Amniotic epithelial cell (primary cell): Measurements from ENCODE around the gene PDE8B.

Experiments used
- DNase-seq: peaks from one replicate; pipeline ENCODE4 v3.0.0-alpha.2; 2010; ENCODE audit warnings: low read depth

PDE8B gene

DNA sequence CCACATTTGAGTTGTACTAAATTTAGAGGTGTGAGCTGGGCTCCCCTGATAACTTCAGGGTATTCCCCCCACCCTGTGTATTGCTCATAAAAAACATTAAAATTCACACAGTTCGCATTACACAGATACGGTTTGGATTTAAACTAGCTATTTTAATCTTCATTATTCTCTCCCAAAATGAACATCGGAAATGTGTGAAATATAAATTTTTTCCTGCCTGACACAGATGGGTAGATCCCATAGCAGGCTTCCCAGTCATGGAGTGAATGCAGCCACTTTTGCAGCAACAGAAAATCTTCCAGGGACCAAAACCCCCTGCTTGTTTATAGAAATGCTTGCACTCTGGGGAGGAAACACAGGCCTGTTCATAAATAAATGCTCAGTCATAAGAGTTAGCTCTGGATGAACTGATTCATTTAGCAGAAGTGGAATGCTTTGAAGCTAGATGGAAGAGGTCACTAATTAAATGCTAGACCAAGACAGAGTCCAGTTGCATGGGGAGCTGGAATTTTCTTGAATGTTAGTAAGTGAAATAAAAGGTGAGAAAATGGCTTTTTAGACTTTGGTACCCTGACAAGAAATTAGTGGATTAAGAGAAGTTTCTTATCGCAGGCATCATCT, 115.6 kb downstream of the PDE8B start:
- DNase-seq: no peak

DNA sequence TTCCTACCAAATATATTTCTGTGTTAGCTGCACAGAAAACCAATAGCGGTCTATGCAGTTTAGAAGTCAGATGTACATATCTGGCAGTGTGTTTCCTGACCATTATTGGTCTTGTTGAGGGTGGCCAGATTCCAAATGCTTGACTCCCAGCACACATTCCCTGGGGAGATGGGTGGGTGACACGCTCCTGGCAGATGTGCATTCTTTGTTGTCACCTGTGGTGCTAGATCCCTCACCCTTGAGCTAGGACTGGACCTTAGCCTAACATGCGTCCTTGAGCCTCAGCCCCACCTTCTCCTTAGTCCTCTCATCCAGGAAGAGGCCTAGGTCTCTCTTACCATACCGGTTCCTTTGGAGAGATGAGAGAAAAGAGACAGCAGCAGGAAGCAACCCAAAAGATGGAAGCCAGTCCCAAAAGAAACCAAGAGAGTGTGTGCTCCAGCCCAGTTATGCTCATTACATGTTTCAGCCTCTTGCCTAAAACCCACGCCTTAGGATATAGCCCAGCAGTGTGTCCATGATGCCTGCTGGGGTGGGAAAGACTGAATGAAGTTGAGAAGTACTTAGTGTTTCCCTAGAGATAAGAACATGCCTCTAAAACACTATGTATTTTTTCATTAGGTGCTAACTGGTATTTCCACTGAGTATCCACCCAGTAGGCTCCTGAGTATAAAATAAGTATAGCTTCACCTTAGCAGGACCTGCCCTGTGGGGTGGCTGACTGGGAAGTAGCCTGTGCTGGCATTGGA, 116.7 kb downstream of the PDE8B start:
- DNase-seq: no peak

DNA sequence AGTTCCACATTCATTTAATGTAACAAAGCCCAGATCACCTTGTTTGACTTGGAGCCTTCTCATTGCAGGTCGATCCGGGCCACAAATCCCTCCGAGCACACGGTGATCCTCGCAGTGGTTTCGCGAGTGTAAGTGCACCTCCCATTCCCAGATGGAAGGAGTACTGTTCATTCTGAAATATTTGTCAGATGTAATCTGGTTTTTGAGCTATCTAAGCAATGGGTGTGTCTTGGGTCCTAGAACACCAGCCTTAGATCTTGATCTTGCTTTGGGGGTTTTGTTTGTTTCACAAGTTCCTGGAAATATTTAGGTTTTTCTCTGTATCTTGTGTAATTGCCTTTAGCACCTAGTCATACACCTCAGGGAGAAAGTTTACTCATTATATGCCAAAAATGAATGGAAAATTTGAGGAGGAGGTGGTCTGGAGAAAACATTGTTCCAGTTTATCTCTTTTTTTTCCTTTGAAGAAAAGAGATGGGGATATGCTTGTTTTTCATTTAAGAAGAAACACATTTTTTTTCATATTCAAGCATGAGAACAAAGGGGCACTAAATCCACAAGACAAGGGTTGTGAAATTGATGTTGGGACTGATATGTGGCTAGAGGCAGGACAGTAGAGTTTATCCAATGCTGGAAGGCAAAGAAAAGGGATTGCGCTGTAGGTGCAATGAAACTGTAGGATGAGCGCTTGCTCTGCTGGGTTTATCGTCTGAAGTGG, 118.6 kb downstream of the PDE8B start:
- no peak for DNase-seq

DNA sequence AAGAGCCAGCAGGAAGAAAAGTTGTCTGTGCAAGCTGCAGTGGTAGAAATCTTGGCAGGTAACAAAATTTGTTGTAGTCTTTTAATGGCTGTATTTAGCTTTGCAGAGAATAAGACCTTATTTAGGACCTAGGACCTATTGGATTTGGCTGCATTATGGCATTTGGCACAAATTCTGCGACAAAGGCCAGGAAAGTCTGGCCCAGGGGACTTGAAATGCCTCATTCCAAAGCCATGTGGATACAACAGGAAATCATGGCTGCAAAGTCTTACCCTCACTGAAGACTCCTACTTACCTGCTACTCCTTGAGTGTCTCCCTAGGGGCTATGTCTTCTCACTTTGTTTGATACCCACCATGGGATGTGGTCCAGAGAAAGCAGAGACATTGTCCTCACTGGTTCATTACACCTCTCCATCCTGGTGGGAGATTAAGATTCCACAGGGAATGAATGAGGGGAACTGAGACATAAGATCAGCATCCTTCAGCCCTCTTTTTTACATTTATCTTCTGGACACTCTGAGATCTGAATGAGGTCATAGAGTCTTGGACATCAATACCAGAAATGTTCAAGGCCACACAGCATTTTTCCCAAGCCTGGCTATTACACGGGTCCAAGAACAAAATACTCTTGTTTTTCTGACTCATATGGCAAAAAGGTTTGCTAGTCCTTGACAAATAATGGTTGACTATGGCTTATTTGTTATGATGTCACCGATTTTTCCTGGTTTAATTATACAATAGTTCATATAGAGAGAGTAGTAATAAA, 119.4 kb downstream of the PDE8B start:
- peak; percentile 35 for DNase-seq

DNA sequence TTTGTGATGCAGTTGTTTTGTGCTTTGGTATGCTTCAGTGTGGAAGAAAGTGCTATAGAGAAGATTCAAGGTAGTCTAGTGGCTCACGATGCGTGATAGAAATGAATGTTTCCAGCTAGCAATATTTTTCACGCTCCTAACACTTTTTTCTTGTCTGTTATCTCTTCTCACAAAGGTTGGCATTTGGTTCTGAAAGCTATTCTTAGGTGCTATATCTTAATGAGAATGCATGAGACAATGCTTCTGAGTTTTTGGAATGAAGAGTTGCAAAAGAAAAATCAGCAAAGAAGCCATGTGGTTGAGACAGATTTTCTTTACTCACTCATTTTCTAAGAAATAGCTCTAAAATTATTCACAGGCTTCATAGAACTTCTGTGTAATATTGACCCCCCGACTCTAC, 122.6 kb downstream of the PDE8B start:
- no peak for DNase-seq

DNA sequence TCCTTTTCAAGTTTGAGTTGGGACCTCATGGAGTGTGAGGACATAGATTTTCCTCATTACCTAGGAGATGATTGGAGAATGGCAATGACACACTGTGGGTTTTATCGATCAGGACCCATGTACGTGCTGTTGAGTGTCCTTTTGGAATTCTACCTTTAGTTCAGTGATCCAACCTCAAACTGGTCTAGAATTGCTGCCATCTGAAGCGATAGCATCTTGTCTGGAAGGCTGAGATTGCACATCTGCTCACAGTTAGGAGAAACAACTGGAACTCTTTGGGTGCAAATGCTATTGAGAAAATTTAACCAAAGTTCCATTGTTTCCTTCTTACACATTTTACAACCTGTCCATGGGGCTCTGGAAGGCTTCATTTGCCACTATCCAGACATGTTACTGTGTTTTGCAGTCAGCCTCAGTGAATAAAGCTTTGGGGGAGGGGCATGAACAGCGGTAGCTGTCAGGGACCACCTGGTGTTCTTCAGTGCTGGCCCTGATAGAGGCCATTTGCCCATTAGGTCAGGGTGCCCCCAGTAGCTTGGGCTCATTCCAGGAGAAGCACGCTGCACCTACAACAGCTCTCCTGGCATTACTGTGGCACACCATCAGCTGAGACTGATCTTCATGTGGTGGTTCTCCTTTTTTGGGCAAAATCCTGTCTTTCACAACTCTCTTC, 123.1 kb downstream of the PDE8B start:
- DNase-seq: no peak

DNA sequence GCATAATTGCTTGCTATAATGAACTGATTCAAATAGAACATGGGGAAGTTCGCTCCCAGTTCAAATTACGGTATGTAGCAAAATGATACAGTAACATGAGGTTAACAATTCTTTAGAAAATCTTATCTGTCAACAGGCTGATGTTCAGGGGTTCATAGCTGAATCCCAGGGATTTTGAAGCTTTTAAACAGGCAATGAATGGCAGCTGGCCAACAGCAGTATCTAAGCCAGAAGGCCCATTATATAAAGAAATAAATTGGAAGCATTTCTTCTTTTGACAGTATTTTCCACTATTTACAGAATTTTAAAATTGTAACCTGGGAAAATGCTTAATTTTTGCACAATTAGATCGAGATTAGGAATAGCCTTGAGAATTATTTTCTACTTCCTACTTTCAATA, 126.8 kb downstream of the PDE8B start:
- no peak for DNase-seq

DNA sequence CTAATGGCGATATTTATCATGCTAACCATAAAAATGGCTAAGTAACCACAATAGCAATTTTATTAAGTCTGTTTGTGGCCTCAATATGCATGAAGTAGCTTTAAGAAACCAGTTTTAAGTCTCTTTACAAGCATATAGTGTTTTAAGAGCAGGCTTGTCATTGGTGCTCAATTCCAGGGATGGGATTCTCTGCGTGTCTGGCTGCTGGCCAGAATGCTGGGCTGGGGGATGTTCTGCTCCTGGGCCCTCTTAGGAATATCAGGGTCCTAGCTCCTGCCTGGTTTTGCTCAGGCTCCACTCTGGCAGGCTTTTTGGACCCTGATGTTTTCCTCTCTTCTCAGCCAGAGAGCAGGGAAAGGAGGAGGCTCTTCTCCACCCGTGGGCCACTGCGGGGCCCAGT, 127.2 kb downstream of the PDE8B start:
- no peak for DNase-seq

DNA sequence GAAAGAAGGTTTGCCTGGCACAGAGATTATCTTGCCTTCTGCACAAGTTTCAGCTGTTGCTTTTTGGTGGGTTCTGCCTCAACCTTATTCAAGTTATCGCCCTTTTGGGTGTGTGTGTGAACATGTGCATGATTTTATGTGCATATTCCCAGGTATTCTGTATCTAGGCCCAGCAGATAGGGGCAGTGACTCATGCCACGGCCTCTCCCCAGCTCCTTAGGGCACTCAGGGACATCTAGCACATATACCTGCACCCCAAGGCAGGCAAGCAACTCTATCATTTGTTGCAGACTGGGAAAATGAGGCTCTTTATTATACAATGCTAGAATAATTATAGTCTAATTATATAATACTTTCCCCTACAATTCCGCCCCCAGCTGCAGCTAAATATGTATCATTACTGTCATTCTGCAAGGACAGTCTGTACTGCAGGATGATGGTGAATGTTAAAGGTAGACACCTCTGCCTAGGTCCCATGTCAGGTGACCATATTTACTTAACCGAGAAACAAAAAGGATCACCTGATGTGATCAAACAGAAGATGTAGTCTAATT, 128.9 kb downstream of the PDE8B start:
- DNase-seq: no peak

DNA sequence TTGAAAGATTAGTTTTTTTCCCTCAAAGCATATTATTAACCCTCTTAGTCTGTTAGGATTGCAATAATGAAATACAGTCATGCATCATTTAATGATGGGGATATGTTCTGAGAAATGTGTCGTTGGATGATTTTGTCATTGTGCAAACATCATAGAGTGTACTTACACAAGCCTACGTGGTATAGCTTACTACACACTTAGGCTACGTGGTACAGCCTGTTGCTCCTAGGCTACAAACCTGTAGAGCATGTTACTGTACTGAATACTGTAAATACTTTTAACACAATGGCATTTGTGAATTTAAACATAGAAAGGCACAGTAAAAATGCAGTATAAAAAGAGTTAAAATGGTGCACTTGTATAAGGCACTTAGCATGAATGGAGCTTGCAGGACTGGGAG, 132.7 kb downstream of the PDE8B start:
- no peak for DNase-seq

DNA sequence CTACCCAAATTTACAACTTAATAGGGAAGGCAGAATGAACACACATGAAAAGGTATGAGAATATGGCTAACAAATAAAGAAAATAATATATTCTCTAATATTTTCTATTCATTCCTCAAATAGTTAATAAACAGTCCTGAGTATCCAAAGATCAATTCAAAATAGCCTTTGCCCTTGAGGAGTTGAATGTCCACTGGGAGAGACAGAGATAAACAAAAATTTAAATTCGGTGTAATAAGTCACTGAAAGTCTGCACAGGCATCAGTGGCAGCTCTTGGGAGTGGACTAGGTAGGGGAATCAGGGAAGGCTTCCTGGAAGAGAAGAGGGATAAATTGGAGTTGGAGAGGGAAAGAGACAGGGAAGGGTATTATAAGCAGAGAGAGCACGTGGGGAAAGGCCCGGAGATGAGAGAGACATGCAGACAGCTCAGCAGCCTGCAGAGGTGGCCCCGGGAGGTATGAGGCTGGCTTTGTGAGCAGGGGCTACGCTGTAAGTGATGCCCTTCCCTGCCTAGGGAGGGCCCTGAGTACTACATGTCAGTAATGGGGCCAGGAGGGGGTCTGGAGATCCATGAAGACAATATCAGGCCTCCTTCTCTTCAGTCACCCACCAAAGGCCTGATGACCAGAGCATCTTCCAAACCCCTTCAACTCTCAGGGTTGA, 137.1 kb downstream of the PDE8B start:
- no peak for DNase-seq

DNA sequence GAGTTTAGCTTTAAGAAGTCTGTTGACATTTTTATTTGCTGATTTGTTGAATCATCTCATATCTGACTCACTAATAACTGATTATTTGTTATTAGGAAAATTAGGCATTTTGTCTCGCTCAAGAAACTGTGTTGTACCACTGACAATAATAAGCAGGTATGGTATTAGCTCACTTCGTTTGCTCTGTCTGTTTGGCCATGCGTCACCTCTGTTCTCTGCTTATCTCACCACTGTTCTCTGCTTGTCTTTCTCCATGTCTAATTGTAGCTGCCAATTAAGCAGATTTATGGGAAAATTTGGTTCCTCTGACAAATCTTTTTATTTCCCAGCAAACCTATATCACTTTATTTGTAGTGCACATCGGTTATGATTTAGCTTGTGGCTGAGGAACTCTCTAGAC, 142.8 kb downstream of the PDE8B start:
- DNase-seq: no peak

DNA sequence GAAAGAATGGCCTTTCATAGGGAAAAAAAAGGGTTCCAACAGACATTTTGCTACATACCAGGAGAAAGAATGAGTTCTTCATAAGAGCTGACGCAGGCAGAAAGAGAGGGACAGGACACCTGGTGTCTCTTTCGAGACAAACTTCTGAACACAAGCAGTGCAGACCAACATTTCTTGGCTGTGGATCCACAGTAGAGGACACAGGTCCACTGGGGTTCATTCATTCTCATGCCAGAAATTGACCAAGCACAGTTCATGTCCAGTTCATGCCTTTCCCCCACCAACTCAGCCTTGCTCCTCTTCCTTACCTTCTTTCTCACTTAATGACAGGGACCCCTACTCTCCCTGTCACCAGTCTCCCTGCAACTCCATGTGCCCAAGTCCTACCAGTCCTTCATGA, 144.0 kb downstream of the PDE8B start:
- no peak for DNase-seq

DNA sequence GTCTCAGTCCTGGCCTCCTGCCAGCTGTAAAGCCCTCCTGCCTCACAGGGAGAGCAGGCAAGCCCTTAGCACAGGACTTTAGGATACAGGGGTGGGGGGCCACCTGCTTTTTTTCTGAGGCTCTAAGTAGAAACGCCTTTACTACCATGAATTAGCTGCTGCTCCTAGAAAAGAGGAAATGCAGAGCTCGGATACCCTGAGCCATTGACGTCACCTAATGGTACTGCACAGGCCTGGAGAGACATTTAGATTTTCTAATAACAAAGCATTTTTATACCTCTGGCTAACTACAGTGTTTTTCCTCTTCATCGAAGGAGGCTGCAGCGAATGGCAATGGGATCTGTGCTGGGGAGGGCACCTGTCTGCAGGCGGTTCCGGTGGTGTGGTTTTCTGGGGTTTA, 144.6 kb downstream of the PDE8B start:
- DNase-seq: no peak

DNA sequence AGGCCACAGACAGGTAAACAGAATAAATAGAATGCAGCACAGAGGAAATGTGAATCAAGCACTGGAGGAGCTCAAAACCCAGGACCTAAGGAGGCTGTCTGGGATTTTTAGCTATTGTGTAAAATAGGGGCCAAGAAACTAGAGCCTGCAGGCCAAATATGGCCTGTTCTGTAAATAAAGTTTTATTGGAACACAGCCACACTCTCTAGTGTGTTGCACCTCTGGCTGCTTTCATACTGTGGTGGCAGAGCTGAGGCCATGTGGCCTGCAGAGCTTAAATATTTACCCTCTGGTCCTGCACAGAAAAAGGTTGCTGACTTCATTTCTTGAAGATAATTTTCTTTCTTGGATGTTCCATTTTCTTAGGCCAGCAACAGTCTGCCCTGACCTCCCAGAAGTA, 145.3 kb downstream of the PDE8B start:
- DNase-seq: no peak

DNA sequence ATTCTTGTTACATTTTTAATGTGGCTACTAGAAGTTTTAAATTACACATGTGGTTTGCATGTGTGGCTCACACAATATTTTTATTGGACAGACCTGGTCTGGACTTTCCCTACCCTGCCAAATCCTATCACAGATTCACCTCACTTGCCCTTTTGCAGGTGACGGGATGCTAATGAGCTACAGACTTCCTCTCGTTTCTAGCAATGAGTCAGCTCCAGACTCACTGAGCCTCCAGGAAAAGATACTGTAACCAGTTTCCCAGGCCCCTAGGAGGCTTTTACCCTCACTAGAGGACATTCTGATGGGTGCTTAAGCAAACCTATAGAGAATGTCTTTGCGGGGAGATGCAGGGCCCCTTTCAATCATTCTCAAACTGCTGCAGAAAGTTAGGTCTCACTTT, 146.3 kb downstream of the PDE8B start:
- peak; percentile 9 for DNase-seq

DNA sequence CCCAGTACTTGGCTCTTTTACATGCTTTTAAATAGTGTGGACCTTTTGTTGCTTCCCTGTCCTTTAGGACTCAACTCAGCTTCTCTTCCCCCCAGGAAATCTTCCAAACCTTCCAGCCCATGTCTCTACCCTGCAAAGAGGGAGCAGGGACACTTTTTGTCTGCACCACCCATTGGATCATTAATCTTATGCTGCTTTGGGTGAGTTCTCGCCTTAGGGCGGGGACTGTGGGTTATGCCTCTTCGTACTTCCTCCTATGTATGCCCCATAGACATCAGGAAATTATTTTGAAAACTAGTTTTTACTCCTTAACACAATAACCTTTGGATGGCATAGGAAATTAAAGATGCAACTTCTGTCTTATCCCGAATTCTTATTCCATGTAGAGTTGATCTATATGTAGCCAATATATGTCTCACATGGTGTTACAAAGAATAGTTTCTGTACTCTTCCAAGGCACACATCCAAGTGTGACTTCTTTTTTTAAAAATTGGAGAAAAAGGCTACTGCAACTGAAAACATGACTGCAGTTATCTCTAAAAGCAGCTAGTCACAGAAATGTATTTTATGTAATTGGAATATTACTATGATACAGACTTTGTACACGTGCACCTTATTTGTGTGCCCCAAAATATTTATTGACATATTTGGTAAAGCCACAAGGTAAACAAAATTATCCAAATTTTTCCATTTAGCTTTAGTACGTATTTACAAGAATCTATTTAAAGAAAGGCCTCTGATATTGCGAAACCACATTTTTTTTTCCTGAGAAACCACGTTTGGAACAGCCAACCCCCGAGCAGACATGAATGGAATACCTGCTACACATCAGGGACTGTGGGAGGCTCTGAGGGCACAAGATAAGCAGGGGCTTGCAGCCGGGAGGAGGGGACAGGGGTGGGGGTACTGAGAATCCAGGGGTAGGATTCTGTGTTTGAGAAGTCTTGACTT, 148.1 kb downstream of the PDE8B start:
- DNase-seq: peak; percentile 66

DNA sequence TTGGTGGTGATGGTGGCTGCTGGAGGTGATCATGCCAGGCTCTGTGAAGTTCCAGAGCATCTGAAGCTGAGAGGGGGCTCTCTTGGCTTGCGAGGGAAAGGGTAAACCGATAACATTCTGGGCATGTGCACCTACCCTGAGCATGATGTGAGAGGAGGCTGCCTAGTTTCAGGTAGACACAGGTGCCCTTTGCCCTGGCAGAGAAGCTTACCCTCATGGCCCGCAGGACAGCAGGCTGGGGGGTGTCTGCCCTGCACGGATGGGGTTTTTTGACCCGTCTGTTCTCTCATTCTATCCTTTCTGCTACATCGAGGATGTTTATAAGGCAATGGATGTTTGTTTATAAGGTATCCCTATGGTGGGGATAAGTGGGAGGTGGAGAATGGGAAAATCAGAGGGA, 148.8 kb downstream of the PDE8B start:
- no peak for DNase-seq

DNA sequence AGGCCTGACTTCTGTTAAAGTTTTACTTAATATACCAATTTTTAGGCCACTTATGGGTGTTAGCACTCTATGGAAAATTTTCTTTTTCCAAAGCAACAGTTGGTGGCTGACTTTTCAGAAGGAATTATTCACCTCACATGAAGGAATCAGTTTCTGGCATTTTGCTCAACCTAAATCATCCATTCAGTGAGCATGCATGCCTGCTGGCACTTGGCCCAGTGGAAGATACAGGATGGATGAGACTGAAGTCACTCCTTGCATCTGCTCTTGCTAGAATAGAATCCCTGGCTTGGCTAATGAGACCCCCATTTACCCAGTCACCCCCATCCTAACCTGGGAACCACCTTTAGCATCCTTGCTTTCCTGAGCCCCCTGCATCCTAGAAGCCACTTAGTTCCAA, 149.9 kb downstream of the PDE8B start:
- DNase-seq: no peak

DNA sequence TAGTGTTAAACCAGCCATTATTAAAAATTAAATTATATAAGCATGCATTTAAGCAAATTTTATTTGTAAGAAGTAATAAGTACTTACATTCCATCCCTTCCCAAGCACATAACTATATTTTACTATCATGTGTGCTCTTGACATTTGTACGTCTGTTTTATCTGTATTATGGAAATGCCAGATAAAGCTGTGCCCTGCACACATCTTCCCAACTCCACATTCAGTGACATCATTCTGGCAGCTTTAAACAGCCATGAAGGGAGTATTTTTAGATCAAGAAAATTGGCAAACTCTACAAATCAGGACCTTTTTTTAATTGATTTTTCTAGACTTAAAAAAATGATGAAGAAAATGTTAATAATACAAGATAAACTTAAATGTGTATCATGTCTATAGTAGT, 150.5 kb downstream of the PDE8B start:
- no peak for DNase-seq
